Stomach (tissue), 9 donors: ENCODE data around the gene DOCK1. TPM values are rescaled to one million over a fixed set of nuclear protein-coding genes. Genes with fewer than 3 reads are reported as not detected.

Experiments
- DNase-seq, 2 donors: peaks; one replicate each; pipeline versions ENCODE4 v3.0.0 to v3.0.0-alpha.2; 2013 to 2019
- H3K27ac ChIP-seq, 5 donors: fragments of 200-600 bp in 4 of 5; sonication (generic) in 4 of 5; one replicate each; pipeline ENCODE4 v1.5.1; 2013 to 2019; ENCODE audit warnings: mild to moderate bottlenecking in 1 of 5, moderate library complexity in 1 of 5
- H3K27me3 ChIP-seq, 3 donors: fragments of 200-600 bp; sonication (generic); one replicate each; pipeline ENCODE4 v1.5.1; 2017 to 2019; ENCODE audit warnings: mixed run types in 1 of 3
- H3K36me3 ChIP-seq, 4 donors: fragments of 200-600 bp; sonication (generic); 1 replicate in 3 of 4; 2 replicates in 1 of 4; pipeline ENCODE4 v1.5.1; 2016 to 2019
- H3K4me1 ChIP-seq, 4 donors: fragments of 200-600 bp; sonication (generic); one replicate each; pipeline ENCODE4 v1.5.1; 2016 to 2019
- H3K4me3 ChIP-seq, 4 donors: fragments of 200-600 bp; sonication (generic) in 3 of 4; one replicate each; pipeline ENCODE4 v1.5.1; 2016 to 2019; ENCODE audit warnings: mild to moderate bottlenecking in 1 of 4
- H3K9me3 ChIP-seq, 4 donors: fragments of 200-600 bp; sonication (generic); one replicate each; pipeline ENCODE4 v1.5.1; 2016 to 2019
- CTCF ChIP-seq, 7 experiments: fragments of 450-650 bp in 4 of 7; fragments of 200-600 bp in 3 of 7; sonication (generic) in 3 of 7; IDR thresholded peaks; one replicate each; pipeline ENCODE4 v1.5.1; 2016 to 2019; ENCODE audit warnings: antibody characterized with exemption in 7 of 7, control low read depth in 2 of 7, mild to moderate bottlenecking in 1 of 7
- EP300 ChIP-seq: sonication (generic); formaldehyde crosslinking; IDR thresholded peaks from one replicate; pipeline ENCODE4 v1.6.1; 2017; ENCODE audit warnings: antibody characterized with exemption
- POLR2A ChIP-seq, 4 donors: fragments of 450-650 bp; IDR thresholded peaks; one replicate each; pipeline ENCODE4 v1.6.1; 2016; ENCODE audit warnings: antibody characterized with exemption in 4 of 4, control low read depth in 2 of 4, mild to moderate bottlenecking in 1 of 4, moderate library complexity in 1 of 4
- POLR2AphosphoS5 ChIP-seq, 3 donors: sonication (generic); formaldehyde crosslinking; IDR thresholded peaks; one replicate each; pipeline ENCODE4 v1.6.1; 2016; ENCODE audit warnings: antibody characterized with exemption in 3 of 3
- WGBS, 5 donors: extraction: QIAGEN DNeasy Blood & Tissue Kit in 3 of 5; methylation state at CpG; one replicate each; pipeline versions ENCODE4 v1.1.5 to v1.1.7; 2013 to 2018; 5-methylcytosine and 5-hydroxymethylcytosine counted together
- intact Hi-C: fragments of 100-400 bp; cut with DNase I; formaldehyde crosslinking; loops from one replicate; pipeline ENCODE4 v1.15.1; 2023; ENCODE audit warnings: low total_unique reads
- polyA plus RNA-seq, 3 donors: library from polyadenylated mRNA; stranded (reverse); fragments of 200-250 nt; gene quantifications; one replicate each; pipeline ENCODE4 v1.2.3, GENCODE V29; 2013
- total RNA-seq, 5 donors: library from RNA; depleted of rRNA; stranded (reverse); fragments of >200 nt; gene quantifications; one replicate each; pipeline versions ENCODE4 v1.1.0 to v1.2.3, GENCODE V29; 2014 to 2016
- donor health status: healthy with polysubstance abuse.
- donor health status: Bipolar disorder and iron deficiency.
- donor health status: healthy.

The DOCK1 gene
- total and polyA plus RNA-seq, 8 donors = 8.4 to 114 (median 35.0) TPM

GRCh38 chr10:127378628-127379027 is 473.4 kb downstream of the DOCK1 start:
- no peaks in the 10 kb centered on the region for H3K9me3 ChIP-seq
- intact Hi-C loops = no loop called here
- TF ChIP-seq POLR2AphosphoS5 (IDR thresholded peaks at IDR 0.05) (no peak), EP300 (no peak), POLR2A (IDR thresholded peaks at IDR 0.05) (no peak), CTCF (IDR thresholded peaks at IDR 0.05) (no peak)
- H3K27me3 ChIP-seq = no peaks in the 10 kb centered on the region
- no peak overlapping the region for H3K27ac ChIP-seq
- H3K36me3 ChIP-seq = peaks cover 9 to 55% (median 46%) of the 10 kb centered on the region in 4 donors
- 93 to 97% (median 95%) methylated on average over 5 of the region's 5 CpGs for WGBS, 5 donors
- H3K4me3 ChIP-seq = no peak overlapping the region
- peaks cover 0 to 5% (median 0%) of the 10 kb centered on the region in 4 donors for H3K4me1 ChIP-seq
- DNase-seq = no peak

DNA sequence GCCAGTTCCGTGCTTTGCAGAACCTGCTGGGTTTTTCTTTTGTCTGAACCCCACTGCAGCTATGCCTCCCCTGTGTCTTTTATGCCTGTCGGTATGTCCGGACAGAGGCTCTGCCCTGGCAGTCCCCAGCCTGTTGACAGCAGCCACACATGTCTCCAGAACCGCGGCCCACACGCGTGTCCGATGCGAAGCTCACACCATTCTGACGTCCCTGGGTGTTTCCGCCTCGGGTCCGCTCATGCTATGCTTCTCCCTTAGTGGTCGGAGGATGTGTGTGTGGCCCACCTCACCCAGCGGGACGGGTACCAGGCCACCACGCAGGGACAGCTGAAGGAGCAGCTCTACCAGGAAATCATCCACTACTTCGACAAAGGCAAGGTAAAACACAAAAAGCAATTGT is 479.3 kb downstream of the DOCK1 start:
- intact Hi-C loops = no loop called here
- TF ChIP-seq POLR2A (IDR thresholded peaks at IDR 0.05) = no peak
- no peak for TF ChIP-seq EP300
- no peak for TF ChIP-seq POLR2AphosphoS5 (IDR thresholded peaks at IDR 0.05)
- TF ChIP-seq CTCF (IDR thresholded peaks at IDR 0.05) = no peak
- no peak for DNase-seq
- Histone ChIP-seq H3K27me3 (no peaks in the 10 kb centered on the region), H3K9me3 (no peaks in the 10 kb centered on the region), H3K4me3 (no peak overlapping the region), H3K4me1 (no peaks in the 10 kb centered on the region), H3K36me3 (peaks cover 7 to 65% (median 47%) of the 10 kb centered on the region in 4 donors), H3K27ac (no peak overlapping the region)
- 86 to 97% (median 89%) methylated on average over 17 to 18 of the region's 18 CpGs for WGBS, 5 donors

GRCh38 chr10:127385066-127385465 is 479.8 kb downstream of the DOCK1 start:
- Histone ChIP-seq H3K36me3 (peaks cover 7 to 65% (median 47%) of the 10 kb centered on the region in 4 donors), H3K4me3 (no peak overlapping the region), H3K4me1 (no peaks in the 10 kb centered on the region), H3K9me3 (no peaks in the 10 kb centered on the region), H3K27ac (no peak overlapping the region), H3K27me3 (no peaks in the 10 kb centered on the region)
- intact Hi-C loops = no loop called here
- no peak for DNase-seq
- TF ChIP-seq EP300 (no peak), POLR2A (IDR thresholded peaks at IDR 0.05) (no peak), POLR2AphosphoS5 (IDR thresholded peaks at IDR 0.05) (no peak), CTCF (IDR thresholded peaks at IDR 0.05) (no peak)
- WGBS, 5 donors = 90 to 97% (median 93%) methylated on average over 3 of the region's 3 CpGs

DNA sequence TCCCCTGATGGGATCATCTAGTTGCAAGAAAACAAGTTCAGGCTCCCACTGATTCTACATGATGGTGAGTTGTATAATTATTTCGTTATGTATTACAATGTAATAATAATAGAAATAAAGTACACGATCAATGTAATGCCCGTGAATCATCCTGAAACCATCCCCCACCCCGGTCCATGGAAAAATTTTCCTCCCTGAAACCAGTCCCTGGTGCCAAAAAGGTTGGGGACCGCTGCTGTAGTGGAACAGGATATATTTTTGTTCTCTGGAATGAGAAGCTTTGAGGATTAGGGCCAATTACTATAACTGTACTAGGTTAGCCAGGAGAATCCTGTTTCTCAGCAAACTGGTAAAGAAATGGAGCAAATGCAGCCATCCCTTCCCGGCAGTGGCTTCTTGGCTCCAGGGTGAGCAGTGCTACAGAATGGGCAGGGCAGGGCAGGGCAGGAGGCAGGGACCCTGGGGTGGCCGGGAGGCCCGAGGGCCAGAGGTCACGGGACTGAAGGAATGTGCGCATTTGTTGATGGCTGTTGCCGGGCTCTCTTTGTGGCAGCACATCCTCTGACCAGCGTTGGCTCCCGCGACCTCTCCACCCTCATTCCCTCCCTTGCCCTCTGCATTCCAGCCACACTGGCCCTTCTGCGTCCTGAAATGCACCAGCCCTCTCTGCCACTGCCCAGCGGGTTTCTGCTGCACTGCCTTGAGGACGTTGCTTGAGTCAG is 481.5 kb downstream of the DOCK1 start:
- DNase-seq = no peak
- intact Hi-C loops = no loop called here
- 84 to 91% (median 88%) methylated on average over 16 to 17 of the region's 17 CpGs for WGBS, 5 donors

More for the DNA sequence above, 481.5 kb downstream of the DOCK1 start:
- no peaks in the 10 kb centered on the region for H3K9me3 ChIP-seq
- H3K4me1 ChIP-seq = no peaks in the 10 kb centered on the region
- H3K27ac ChIP-seq = no peak overlapping the region
- no peak for TF ChIP-seq EP300
- no peak for TF ChIP-seq CTCF (IDR thresholded peaks at IDR 0.05)
- H3K36me3 ChIP-seq = peaks cover 7 to 54% (median 39%) of the 10 kb centered on the region in 4 donors
- no peaks in the 10 kb centered on the region for H3K27me3 ChIP-seq
- no peak overlapping the region for H3K4me3 ChIP-seq
